Astrocyte (in vitro differentiated cells and primary cell): ENCODE measurements around the gene ZFHX3.

ENCODE experiments used
- CTCF ChIP-seq: IDR thresholded peaks from 2 replicates; pipeline ENCODE4 v1.5.1; 2011; ENCODE audit warnings: low read depth, mild to moderate bottlenecking, inconsistent platforms, low read length, moderate library complexity; ENCODE audit not compliant: insufficient read depth
- EZH2 ChIP-seq: IDR thresholded peaks from 2 replicates; pipeline ENCODE4 v1.6.1; 2012; ENCODE audit warnings: mild to moderate bottlenecking, low read length, inconsistent platforms; ENCODE audit not compliant: insufficient read depth

DNA sequence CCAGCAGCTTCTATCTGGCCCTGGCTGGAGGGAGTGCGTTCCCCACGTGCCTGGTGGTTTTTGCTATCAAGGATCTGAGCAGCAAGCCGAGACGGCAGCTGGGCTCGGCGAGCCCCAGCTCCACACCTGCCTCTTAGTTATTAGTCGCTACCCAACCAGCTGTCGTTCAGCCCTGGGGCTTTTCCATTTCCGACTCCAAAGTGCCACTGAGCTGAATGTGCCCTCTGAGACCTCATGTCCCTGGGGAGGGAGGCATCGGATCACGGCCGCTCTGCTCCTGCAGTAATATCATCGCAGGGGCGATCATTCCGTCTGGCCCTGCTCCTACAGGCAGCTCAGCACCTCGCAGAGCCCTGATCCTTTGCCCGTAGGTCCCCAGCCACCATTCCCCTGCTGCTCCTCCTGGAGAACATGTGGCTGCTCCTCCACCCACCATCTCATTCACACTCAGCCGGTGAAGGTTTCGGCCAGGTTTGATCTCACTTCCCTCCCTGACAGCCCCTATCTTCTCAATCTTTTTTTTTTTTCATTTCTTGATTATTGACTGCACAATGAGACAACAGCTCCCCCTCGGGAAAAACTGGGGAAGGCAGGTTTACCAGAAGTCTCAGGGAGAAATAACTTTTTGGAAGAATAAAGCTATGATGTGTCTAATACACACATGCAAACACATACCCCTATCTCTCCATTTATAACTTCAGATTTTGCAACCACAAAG, 86.7 kb downstream of the ZFHX3 start:
- no peak for TF ChIP-seq EZH2
- peak; percentile 35 for TF ChIP-seq CTCF
